Germinal center (tissue), 1 donor: ENCODE data around the gene CBX4.

Source experiments
- DNase-seq: peaks from one replicate; pipeline ENCODE4 v3.0.0; 2012; ENCODE audit warnings: mixed read lengths, low spot score

CBX4 gene

GRCh38 chr17:79811868-79812352 is 27.3 kb downstream of the CBX4 start:
- DNase-seq: no peak

GRCh38 chr17:79811011-79811867 is 28.0 kb downstream of the CBX4 start:
- DNase-seq: peak; percentile 74

GRCh38 chr17:79810130-79811010 is 28.9 kb downstream of the CBX4 start:
- peak; percentile 91 for DNase-seq

- no peak for DNase-seq
Measured at GRCh38 chr17:79809530-79810129, 29.6 kb downstream of the CBX4 start.

GRCh38 chr17:79808763-79809529 is 30.3 kb downstream of the CBX4 start:
- no peak for DNase-seq

GRCh38 chr17:79806863-79807720 is 32.1 kb downstream of the CBX4 start:
- no peak for DNase-seq

- DNase-seq: no peak
Measured at GRCh38 chr17:79806446-79806760, 32.8 kb downstream of the CBX4 start.

- no peak for DNase-seq
Measured at GRCh38 chr17:79804856-79805696, 34.2 kb downstream of the CBX4 start.

- DNase-seq: peak; percentile 71
Measured at GRCh38 chr17:79803997-79804855, 35.0 kb downstream of the CBX4 start.

- no peak for DNase-seq
Measured at GRCh38 chr17:79803421-79803996, 35.7 kb downstream of the CBX4 start.

- no peak for DNase-seq
Measured at GRCh38 chr17:79802736-79803420, 36.4 kb downstream of the CBX4 start.

- DNase-seq: no peak
Measured at GRCh38 chr17:79802039-79802735, 37.1 kb downstream of the CBX4 start.

- DNase-seq: no peak
Measured at GRCh38 chr17:79801156-79802038, 37.8 kb downstream of the CBX4 start.

GRCh38 chr17:79800325-79801155 is 38.7 kb downstream of the CBX4 start:
- DNase-seq: no peak
